Measurements from ENCODE around the gene TBC1D10A.

DNA sequence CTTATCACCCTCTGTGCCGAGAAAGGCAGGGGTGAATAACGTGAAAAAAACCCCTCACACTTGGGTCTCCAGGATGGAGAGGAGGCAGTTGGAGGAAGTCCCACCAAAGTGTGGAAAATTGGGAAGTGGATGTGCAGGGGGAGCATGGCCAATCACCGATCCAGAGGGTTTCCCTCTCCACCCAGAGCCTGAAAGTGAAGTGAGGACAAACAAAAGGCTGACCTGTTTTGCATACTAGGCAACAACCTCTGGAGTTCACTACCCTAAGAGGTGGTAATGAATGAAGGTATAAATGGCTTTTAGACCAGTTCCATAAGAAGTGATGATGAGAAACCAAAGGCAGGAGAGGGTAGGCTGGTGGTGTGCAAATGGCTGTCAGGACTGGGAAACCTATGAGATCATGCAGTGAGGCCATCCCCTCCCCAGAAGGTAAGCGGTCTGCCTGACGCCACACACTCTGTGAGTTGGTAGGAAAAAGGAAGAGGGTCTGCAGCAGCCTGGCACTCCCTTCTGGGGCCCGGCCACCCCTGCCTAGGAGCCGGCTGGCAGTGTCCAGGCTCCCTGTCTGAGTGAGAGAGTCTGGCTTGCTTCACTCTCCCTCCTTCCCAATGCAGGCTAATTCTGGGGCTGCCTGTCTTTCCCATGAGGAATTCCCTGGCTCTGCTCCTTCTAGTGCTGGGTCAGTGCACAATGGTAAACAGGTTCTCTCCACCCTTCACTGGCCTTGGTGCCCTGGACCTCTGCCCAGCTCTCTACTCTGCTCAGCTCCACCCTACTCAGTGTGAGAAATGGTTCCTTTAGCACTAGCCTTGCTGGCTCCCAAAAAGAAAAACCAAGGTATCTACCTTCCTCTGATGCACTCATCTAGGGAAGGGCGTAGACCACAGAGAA, 15.6 kb downstream of the TBC1D10A start:
- TF ChIP-seq, protein P1, sequence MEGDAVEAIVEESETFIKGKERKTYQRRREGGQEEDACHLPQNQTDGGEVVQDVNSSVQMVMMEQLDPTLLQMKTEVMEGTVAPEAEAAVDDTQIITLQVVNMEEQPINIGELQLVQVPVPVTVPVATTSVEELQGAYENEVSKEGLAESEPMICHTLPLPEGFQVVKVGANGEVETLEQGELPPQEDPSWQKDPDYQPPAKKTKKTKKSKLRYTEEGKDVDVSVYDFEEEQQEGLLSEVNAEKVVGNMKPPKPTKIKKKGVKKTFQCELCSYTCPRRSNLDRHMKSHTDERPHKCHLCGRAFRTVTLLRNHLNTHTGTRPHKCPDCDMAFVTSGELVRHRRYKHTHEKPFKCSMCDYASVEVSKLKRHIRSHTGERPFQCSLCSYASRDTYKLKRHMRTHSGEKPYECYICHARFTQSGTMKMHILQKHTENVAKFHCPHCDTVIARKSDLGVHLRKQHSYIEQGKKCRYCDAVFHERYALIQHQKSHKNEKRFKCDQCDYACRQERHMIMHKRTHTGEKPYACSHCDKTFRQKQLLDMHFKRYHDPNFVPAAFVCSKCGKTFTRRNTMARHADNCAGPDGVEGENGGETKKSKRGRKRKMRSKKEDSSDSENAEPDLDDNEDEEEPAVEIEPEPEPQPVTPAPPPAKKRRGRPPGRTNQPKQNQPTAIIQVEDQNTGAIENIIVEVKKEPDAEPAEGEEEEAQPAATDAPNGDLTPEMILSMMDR (IDR thresholded peaks at IDR 0.05): no peak
- TF ChIP-seq POLR2A (IDR thresholded peaks at IDR 0.05): peak in 1 of 2 donors; percentile 56
